IMR-90 (cell line): ENCODE results near the gene SDF2L1. TPM values are rescaled to one million over a fixed set of nuclear protein-coding genes. Genes with fewer than 3 reads are reported as not detected.

Experiments
- ATAC-seq: fragments of 200-7000 bp; cut with Tn5 transposase; 2 replicates; pipeline ENCODE4 v1.9.1; 2020; ENCODE audit warnings: low read depth, mild to moderate bottlenecking, moderate library complexity
- BruUV-seq: library from RNA; stranded (reverse); fragments of 400-500 nt; replicated peaks from 2 replicates; lab custom pipeline; 2021; lab: Mats Ljungman, UMichigan
- CTCF ChIA-PET: fragments of 300-600 bp; formaldehyde crosslinking; extraction: SDS; loops from one replicate; lab custom pipeline; 2021; ENCODE audit warnings: antibody characterized with exemption; lab: Yijun Ruan, JAX
- POLR2A ChIA-PET: fragments of 300-600 bp; sonication (Branson Sonifier 250); formaldehyde crosslinking; loops from one replicate; lab custom pipeline; 2022; ENCODE audit warnings: antibody characterized with exemption; ENCODE audit not compliant: unreplicated experiment; lab: Charles Lee
- DNase-seq: peaks from one replicate; pipeline ENCODE4 v3.0.0; 2013
- H2AFZ ChIP-seq: replicated peaks from 2 replicates; pipeline ENCODE3; 2013; ENCODE audit warnings: low read length, mild to moderate bottlenecking; ENCODE audit not compliant: poor library complexity
- H2AK5ac ChIP-seq: 2 replicates; pipeline ENCODE4 v1.6.1; 2013; ENCODE audit warnings: low read depth, low read length, inconsistent platforms
- H2AK9ac ChIP-seq: replicated peaks from 2 replicates; pipeline ENCODE3; 2013; ENCODE audit warnings: mild to moderate bottlenecking, low read depth, low read length, moderate library complexity; ENCODE audit not compliant: poor library complexity
- H2BK120ac ChIP-seq: 2 replicates; pipeline ENCODE4 v1.6.1; 2013; ENCODE audit warnings: low read depth, low read length, inconsistent platforms
- H2BK15ac ChIP-seq: 3 replicates; pipeline ENCODE4 v1.6.1; 2013; ENCODE audit warnings: low read depth, low read length, inconsistent platforms
- H2BK20ac ChIP-seq: 2 replicates; pipeline ENCODE4 v1.6.1; 2013; ENCODE audit warnings: low read depth, mild to moderate bottlenecking, inconsistent platforms, low read length, moderate library complexity
- H2BK5ac ChIP-seq: 2 replicates; pipeline ENCODE4 v1.6.1; 2013; ENCODE audit warnings: mild to moderate bottlenecking, low read depth, low read length, inconsistent platforms; ENCODE audit not compliant: poor library complexity, severe bottlenecking
- H3K14ac ChIP-seq: replicated peaks from 2 replicates; pipeline ENCODE4 v1.6.1; 2013; ENCODE audit warnings: low read depth, low read length, inconsistent platforms
- H3K18ac ChIP-seq: 2 replicates; pipeline ENCODE4 v1.6.1; 2013; ENCODE audit warnings: low read depth, low read length, control low read depth
- H3K23ac ChIP-seq: 2 replicates; pipeline ENCODE4 v1.6.1; 2013; ENCODE audit warnings: low read depth, low read length, inconsistent platforms
- H3K27ac ChIP-seq: 2 replicates; pipeline ENCODE4 v1.5.1; 2013; ENCODE audit warnings: mild to moderate bottlenecking, control low read depth, low read length; ENCODE audit not compliant: insufficient read depth
- H3K27me3 ChIP-seq: 2 replicates; pipeline ENCODE4 v1.6.1; 2013; ENCODE audit warnings: low read length; ENCODE audit not compliant: control insufficient read depth, insufficient read depth
- H3K36me3 ChIP-seq: 2 replicates; pipeline ENCODE4 v1.6.1; 2013; ENCODE audit warnings: low read length, mixed read lengths; ENCODE audit not compliant: control insufficient read depth, insufficient read depth
- H3K4ac ChIP-seq: 2 replicates; pipeline ENCODE4 v1.6.1; 2013; ENCODE audit warnings: low read depth, low read length, inconsistent platforms
- H3K4me1 ChIP-seq: 2 replicates; pipeline ENCODE4 v1.6.1; 2013; ENCODE audit warnings: low read length, mixed read lengths; ENCODE audit not compliant: control insufficient read depth, insufficient read depth
- H3K4me2 ChIP-seq: 2 replicates; pipeline ENCODE4 v1.6.1; 2013; ENCODE audit warnings: low read depth, mild to moderate bottlenecking, control low read depth, low read length, moderate library complexity
- H3K4me3 ChIP-seq: 2 replicates; pipeline ENCODE4 v1.5.1; 2013; ENCODE audit warnings: low read depth, mild to moderate bottlenecking, control low read depth, low read length, moderate library complexity; ENCODE audit not compliant: insufficient read depth
- H3K56ac ChIP-seq: 2 replicates; pipeline ENCODE4 v1.6.1; 2013; ENCODE audit warnings: low read length, inconsistent platforms; ENCODE audit not compliant: insufficient read depth; ENCODE audit errors: extremely low read depth
- H3K79me1 ChIP-seq, 2 experiments: 2 replicates each; pipeline ENCODE4 v1.6.1; 2013; ENCODE audit warnings: low read length in 2 of 2, inconsistent platforms in 1 of 2, low read depth in 1 of 2
- H3K9ac ChIP-seq: 2 replicates; pipeline ENCODE4 v1.6.1; 2013; ENCODE audit warnings: low read depth, low read length, control low read depth
- H3K9me1 ChIP-seq: 2 replicates; pipeline ENCODE4 v1.6.1; 2013; ENCODE audit warnings: low read length, inconsistent platforms; ENCODE audit not compliant: insufficient read depth
- H3K9me3 ChIP-seq: 2 replicates; pipeline ENCODE4 v1.6.1; 2013; ENCODE audit warnings: low read length; ENCODE audit not compliant: control insufficient read depth, insufficient read depth
- H4K20me1 ChIP-seq: 2 replicates; pipeline ENCODE4 v1.6.1; 2013; ENCODE audit warnings: low read length, inconsistent platforms; ENCODE audit not compliant: insufficient read depth
- H4K5ac ChIP-seq: 2 replicates; pipeline ENCODE4 v1.6.1; 2013; ENCODE audit warnings: mild to moderate bottlenecking, low read depth, low read length, control low read depth
- H4K8ac ChIP-seq, 2 experiments: 2 replicates each; pipeline ENCODE4 v1.6.1; 2013; ENCODE audit warnings: low read depth in 2 of 2, low read length in 2 of 2, control low read depth in 1 of 2, inconsistent platforms in 1 of 2
- H4K91ac ChIP-seq: 2 replicates; pipeline ENCODE4 v1.6.1; 2013; ENCODE audit warnings: low read depth, low read length, inconsistent platforms; ENCODE audit not compliant: insufficient read depth
- BHLHE40 ChIP-seq: fragments of 150-350 bp; IDR thresholded peaks from 2 replicates; pipeline ENCODE4 v1.6.1; 2016; ENCODE audit warnings: mild to moderate bottlenecking, low read depth, low read length
- CEBPB ChIP-seq: IDR thresholded peaks from 2 replicates; pipeline ENCODE4 v1.6.1; 2012; ENCODE audit warnings: low read depth, low read length, improper control_type of control experiment
- CHD1 ChIP-seq: IDR thresholded peaks from 2 replicates; pipeline ENCODE4 v1.6.1; 2012; ENCODE audit warnings: low read depth, low read length, improper control_type of control experiment
- FOS ChIP-seq: fragments of 150-350 bp; IDR thresholded peaks from 2 replicates; pipeline ENCODE4 v1.6.1; 2016; ENCODE audit warnings: low read depth, low read length
- MAFK ChIP-seq: IDR thresholded peaks from 2 replicates; pipeline ENCODE4 v1.6.1; 2012; ENCODE audit warnings: low read depth, low read length, improper control_type of control experiment
- MAZ ChIP-seq: IDR thresholded peaks from 2 replicates; pipeline ENCODE4 v1.6.1; 2012; ENCODE audit warnings: low read depth, mild to moderate bottlenecking, low read length, improper control_type of control experiment, moderate library complexity, borderline replicate concordance
- MXI1 ChIP-seq: IDR thresholded peaks from 2 replicates; pipeline ENCODE4 v1.6.1; 2012; ENCODE audit warnings: low read depth, mild to moderate bottlenecking, low read length, moderate library complexity, borderline replicate concordance
- POLR2A ChIP-seq: IDR thresholded peaks from 2 replicates; pipeline ENCODE4 v1.6.1; 2012; ENCODE audit warnings: mild to moderate bottlenecking, low read depth, low read length
- RAD21 ChIP-seq: IDR thresholded peaks from 2 replicates; pipeline ENCODE4 v1.6.1; 2012; ENCODE audit warnings: low read length, improper control_type of control experiment
- RCOR1 ChIP-seq: IDR thresholded peaks from 2 replicates; pipeline ENCODE4 v1.6.1; 2012; ENCODE audit warnings: mild to moderate bottlenecking, low read length, improper control_type of control experiment; ENCODE audit not compliant: insufficient replicate concordance
- RFX5 ChIP-seq: IDR thresholded peaks from 2 replicates; pipeline ENCODE4 v1.8.0; 2012; ENCODE audit warnings: low read depth, mild to moderate bottlenecking, low read length, moderate library complexity
- SMC3 ChIP-seq: fragments of 150-350 bp; IDR thresholded peaks from 2 replicates; pipeline ENCODE4 v1.6.1; 2016; ENCODE audit warnings: low read depth, mild to moderate bottlenecking, antibody characterized with exemption, low read length, moderate library complexity
- WGBS, 2 experiments: methylation state at CpG; one replicate each; pipeline versions ENCODE4 v1.1.5 to v1.1.7; 2013; ENCODE audit warnings: missing lambda C conversion rate in 2 of 2; ENCODE audit not compliant: insufficient read length in 1 of 2; ENCODE audit errors: extremely low coverage in 2 of 2; 5-methylcytosine and 5-hydroxymethylcytosine counted together
- dilution Hi-C: fragments of 300-500 bp; cut with HindIII; formaldehyde crosslinking; loops from one replicate; pipeline ENCODE4 v1.14.3; 2018; ENCODE audit warnings: low sequenced_read_pairs; ENCODE audit not compliant: unreplicated experiment
- in situ Hi-C: fragments of 300-500 bp; cut with MboI; formaldehyde crosslinking; loops from 3 replicates; pipeline ENCODE4 v1.14.3; 2019; ENCODE audit warnings: low sequenced_read_pairs, inconsistent platforms, mixed read lengths
- intact Hi-C: fragments of 100-400 bp; cut with micrococcal nuclease; formaldehyde crosslinking; loops from 2 replicates; pipeline ENCODE4 v1.10.0; 2022
- polyA plus RNA-seq, 3 experiments: library from polyadenylated mRNA; depleted of rRNA; stranded (reverse); fragments of >200 nt; gene quantifications; 2 replicates each; pipeline ENCODE4 v1.2.3, GENCODE V29; 2012; ENCODE audit warnings: low replicate concordance in 1 of 3
- total RNA-seq: library from RNA; depleted of rRNA; stranded (reverse); fragments of >200 nt; gene quantifications from 2 replicates; pipeline ENCODE4 v1.2.3, GENCODE V29; 2012
- TF ChIP-seq, protein P1 (sequence below): fragments of 150-350 bp; IDR thresholded peaks from 2 replicates; pipeline ENCODE4 v1.6.1; 2016; ENCODE audit warnings: low read depth, mild to moderate bottlenecking, low read length, moderate library complexity, borderline replicate concordance
- TF ChIP-seq, protein P2 (sequence below): fragments of 150-350 bp; IDR thresholded peaks from 2 replicates; pipeline ENCODE4 v1.6.1; 2017; ENCODE audit warnings: mild to moderate bottlenecking, antibody characterized with exemption, low read length, low read depth
- TF ChIP-seq, protein P3 (sequence below): conservative IDR thresholded peaks from 2 replicates; pipeline ENCODE4 v1.5.1; 2012; ENCODE audit warnings: mild to moderate bottlenecking, low read depth, low read length, improper control_type of control experiment

Gene SDF2L1
- total and polyA plus RNA-seq, 2 of the 4 experiments (the other 2 are of a cell fraction): 18.8 to 51.1 TPM

DNA sequence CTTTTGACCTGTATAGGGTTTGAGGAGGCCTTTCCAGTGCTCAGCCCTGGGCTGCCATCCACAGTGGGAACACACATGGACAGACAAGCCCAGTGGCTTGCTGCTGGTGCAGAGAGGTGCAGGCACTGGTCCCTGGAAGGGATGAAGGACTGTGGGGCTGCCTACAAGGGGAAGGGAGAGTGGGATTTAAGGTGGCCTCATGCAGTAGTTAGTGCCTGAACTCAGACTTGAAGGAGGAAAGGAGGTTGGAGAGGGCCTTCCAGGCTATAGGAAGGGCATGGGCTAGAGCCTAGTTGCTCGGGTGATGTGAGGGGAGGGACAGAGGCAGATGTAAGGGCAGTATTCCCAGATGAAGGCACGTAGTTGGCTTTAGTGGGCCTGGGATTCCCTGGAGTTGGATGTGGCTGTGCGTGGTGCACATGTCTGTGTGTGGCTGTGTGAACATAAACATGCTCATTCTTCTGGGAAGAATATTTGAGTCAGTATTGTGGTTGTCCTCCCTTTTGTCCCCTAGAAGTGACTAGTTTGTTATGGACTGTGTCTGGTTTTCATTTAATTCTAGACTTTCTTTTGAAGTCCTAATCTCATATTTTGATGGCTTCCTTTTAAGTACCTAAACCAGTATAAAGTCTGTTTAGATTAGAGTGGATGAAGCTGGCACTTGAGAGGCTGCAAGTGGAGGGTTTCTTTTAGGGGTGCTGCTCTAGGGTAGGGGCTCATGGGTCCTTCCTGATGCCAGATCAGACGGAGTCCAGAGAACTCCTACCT is 30.7 kb upstream of the SDF2L1 start:
- ATAC-seq (no peak), DNase-seq (no peak)
- no CpG with 5 or more reads among the region's 4 CpGs for WGBS, 2 experiments
- no peak overlapping the region for H3K9ac ChIP-seq
- no peak overlapping the region for H3K14ac ChIP-seq
- no peak overlapping the region for H2BK20ac ChIP-seq
- no peak overlapping the region for H3K4me2 ChIP-seq
- BruUV-seq: no TSS peak
- H3K36me3 ChIP-seq: peaks cover 26% of the 10 kb centered on the region
- H3K23ac ChIP-seq: no peak overlapping the region
- H2BK5ac ChIP-seq: no peak overlapping the region
- no peak overlapping the region for H2BK15ac ChIP-seq
- ChIA-PET POLR2A (interaction anchor here (0.5 to 0.6 kb wide), 2 partner anchors 14 to 266 kb away, joined by 4 read pairs; no protein-coding TSS in a partner anchor), CTCF (no interaction called here)
- dilution Hi-C loops: no loop called here
- H3K4me1 ChIP-seq: peaks cover 6% of the 10 kb centered on the region; the same call in 1 of the 2 replicates
- H3K9me3 ChIP-seq: no peaks in the 10 kb centered on the region
- no peak overlapping the region for H3K18ac ChIP-seq
- no peak overlapping the region for H3K4me3 ChIP-seq
- no peak overlapping the region for H3K4ac ChIP-seq
- intact Hi-C loops: no loop called here
- no peak overlapping the region for H4K8ac ChIP-seq
- H2AK9ac ChIP-seq: peak overlapping the region; percentile 57
- in situ Hi-C loops: no loop called here
- no peak overlapping the region for H3K27ac ChIP-seq
- no peaks in the 10 kb centered on the region for H3K27me3 ChIP-seq
- H3K79me1 ChIP-seq: peaks cover 46 to 81% of the 10 kb centered on the region in 2 experiments
- H3K56ac ChIP-seq: no peak overlapping the region
- H2BK120ac ChIP-seq: no peak overlapping the region
- peaks cover 28% of the 10 kb centered on the region for H3K9me1 ChIP-seq
- H4K20me1 ChIP-seq: peaks cover 90% of the 10 kb centered on the region
- H4K5ac ChIP-seq: no peak overlapping the region
- H2AFZ ChIP-seq: no peak overlapping the region
- no peak overlapping the region for H2AK5ac ChIP-seq
- no peak overlapping the region for H4K91ac ChIP-seq
- TF ChIP-seq CHD1 (no peak), RCOR1 (no peak), MAFK (no peak), POLR2A (no peak), RFX5 (no peak), SMC3 (no peak), BHLHE40 (no peak), FOS (no peak), CEBPB (no peak), MXI1 (no peak), RAD21 (no peak), MAZ (no peak)
- TF ChIP-seq, protein P1, sequence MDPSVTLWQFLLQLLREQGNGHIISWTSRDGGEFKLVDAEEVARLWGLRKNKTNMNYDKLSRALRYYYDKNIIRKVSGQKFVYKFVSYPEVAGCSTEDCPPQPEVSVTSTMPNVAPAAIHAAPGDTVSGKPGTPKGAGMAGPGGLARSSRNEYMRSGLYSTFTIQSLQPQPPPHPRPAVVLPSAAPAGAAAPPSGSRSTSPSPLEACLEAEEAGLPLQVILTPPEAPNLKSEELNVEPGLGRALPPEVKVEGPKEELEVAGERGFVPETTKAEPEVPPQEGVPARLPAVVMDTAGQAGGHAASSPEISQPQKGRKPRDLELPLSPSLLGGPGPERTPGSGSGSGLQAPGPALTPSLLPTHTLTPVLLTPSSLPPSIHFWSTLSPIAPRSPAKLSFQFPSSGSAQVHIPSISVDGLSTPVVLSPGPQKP: no peak
- TF ChIP-seq, protein P2, sequence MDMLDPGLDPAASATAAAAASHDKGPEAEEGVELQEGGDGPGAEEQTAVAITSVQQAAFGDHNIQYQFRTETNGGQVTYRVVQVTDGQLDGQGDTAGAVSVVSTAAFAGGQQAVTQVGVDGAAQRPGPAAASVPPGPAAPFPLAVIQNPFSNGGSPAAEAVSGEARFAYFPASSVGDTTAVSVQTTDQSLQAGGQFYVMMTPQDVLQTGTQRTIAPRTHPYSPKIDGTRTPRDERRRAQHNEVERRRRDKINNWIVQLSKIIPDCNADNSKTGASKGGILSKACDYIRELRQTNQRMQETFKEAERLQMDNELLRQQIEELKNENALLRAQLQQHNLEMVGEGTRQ: no peak
- TF ChIP-seq, protein P3, sequence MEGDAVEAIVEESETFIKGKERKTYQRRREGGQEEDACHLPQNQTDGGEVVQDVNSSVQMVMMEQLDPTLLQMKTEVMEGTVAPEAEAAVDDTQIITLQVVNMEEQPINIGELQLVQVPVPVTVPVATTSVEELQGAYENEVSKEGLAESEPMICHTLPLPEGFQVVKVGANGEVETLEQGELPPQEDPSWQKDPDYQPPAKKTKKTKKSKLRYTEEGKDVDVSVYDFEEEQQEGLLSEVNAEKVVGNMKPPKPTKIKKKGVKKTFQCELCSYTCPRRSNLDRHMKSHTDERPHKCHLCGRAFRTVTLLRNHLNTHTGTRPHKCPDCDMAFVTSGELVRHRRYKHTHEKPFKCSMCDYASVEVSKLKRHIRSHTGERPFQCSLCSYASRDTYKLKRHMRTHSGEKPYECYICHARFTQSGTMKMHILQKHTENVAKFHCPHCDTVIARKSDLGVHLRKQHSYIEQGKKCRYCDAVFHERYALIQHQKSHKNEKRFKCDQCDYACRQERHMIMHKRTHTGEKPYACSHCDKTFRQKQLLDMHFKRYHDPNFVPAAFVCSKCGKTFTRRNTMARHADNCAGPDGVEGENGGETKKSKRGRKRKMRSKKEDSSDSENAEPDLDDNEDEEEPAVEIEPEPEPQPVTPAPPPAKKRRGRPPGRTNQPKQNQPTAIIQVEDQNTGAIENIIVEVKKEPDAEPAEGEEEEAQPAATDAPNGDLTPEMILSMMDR: no peak
